Measurements from ENCODE around the gene KCTD5. TPM values are rescaled to one million over a fixed set of nuclear protein-coding genes. Genes with fewer than 3 reads are reported as not detected.

The KCTD5 gene
- polyA plus RNA-seq, 4 donors, result 19.0 to 41.2 (median 29.9) TPM

DNA sequence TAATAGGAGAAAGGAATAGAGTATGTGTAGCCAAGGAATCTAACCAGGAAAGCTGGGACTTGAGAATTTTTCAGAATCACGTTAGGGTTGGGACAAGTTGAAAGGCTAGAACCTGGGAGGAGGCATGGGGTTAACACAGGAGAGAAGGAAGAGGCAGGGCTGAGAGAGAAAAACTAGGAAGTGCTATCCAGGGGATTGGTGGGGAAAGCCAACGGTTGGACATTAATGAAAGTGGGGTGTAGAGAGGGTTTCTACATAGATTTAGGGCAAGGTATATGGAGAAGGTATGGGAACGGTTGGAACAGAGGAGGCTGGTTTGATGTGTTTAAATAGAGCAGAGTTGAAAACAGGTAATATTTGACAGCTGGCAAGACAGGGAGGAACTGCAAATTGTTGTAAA is 72.8 kb downstream of the KCTD5 start:
- Histone ChIP-seq H3K4me1 (ENCODE audit: control insufficient read depth in 3 of 3, insufficient read depth in 2 of 3, low read depth in 1 of 3, low read length in 2 of 3) (peaks cover 5 to 21% (median 18%) of the 10 kb centered on the region in 3 donors), H3K27me3 (ENCODE audit: control insufficient read depth in 3 of 3, insufficient read depth in 3 of 3, low read length in 3 of 3) (no peaks in the 10 kb centered on the region), H3K9me3 (ENCODE audit: control insufficient read depth in 2 of 2, insufficient read depth in 1 of 2, low read depth in 1 of 2, low read length in 1 of 2) (peaks cover 0 to 10% of the 10 kb centered on the region in 2 donors), H3K36me3 (ENCODE audit: control insufficient read depth in 3 of 3, insufficient read depth in 2 of 3, low read depth in 1 of 3, low read length in 3 of 3) (peaks cover 18 to 36% (median 27%) of the 10 kb centered on the region in 3 donors), H3K27ac (ENCODE audit: low read depth in 1 of 3, low read length in 2 of 3) (no peak overlapping the region), H3K4me3 (ENCODE audit: low read depth in 1 of 3, low read length in 3 of 3) (no peak overlapping the region)
- no peak for FAIRE-seq
- 22 to 25% (median 24%) methylated on average over 3 of the region's 3 CpGs for whole genome bisulfite sequencing, 3 donors
- DNase-seq, result no peak

DNA sequence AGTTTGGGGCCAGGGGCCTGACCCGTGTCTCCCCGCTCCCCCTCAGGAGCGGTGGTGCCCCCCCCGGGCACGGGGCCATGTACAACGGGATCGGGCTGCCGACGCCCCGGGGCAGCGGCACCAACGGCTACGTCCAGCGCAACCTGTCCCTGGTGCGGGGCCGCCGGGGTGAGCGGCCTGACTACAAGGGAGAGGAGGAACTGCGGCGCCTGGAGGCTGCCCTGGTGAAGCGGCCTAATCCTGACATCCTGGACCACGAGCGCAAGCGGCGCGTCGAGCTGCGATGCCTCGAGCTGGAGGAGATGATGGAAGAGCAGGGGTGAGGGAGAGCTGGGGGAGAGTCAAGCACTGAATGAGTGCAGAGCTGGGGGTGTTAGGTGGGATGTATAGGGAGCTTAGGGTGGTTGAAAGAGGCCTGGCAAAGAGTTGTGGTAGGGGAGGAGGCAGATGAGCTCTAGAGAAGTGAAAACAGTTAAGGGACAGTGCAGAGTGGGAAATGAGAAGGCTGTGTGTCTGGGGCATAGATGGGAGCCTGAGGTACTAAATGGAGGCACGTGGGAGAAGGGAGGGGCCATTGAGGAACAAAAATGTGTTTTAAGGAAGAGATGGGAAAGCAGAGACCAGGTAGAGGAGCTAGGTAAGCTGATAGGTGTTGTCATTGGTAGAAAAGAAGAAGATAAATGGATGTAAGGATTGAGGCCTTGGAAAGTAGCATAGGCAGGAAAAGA is 74.1 kb downstream of the KCTD5 start:
- Histone ChIP-seq H3K4me3 (ENCODE audit: low read depth in 1 of 3, low read length in 3 of 3) (no peak overlapping the region), H3K27ac (ENCODE audit: low read depth in 1 of 3, low read length in 2 of 3) (no peak overlapping the region), H3K27me3 (ENCODE audit: control insufficient read depth in 3 of 3, insufficient read depth in 3 of 3, low read length in 3 of 3) (no peaks in the 10 kb centered on the region), H3K36me3 (ENCODE audit: control insufficient read depth in 3 of 3, insufficient read depth in 2 of 3, low read depth in 1 of 3, low read length in 3 of 3) (peaks cover 24 to 41% (median 30%) of the 10 kb centered on the region in 3 donors), H3K4me1 (ENCODE audit: control insufficient read depth in 3 of 3, insufficient read depth in 2 of 3, low read depth in 1 of 3, low read length in 2 of 3) (peaks cover 5 to 20% (median 18%) of the 10 kb centered on the region in 3 donors), H3K9me3 (ENCODE audit: control insufficient read depth in 2 of 2, insufficient read depth in 1 of 2, low read depth in 1 of 2, low read length in 1 of 2) (peaks cover 0 to 8% of the 10 kb centered on the region in 2 donors)
- DNase-seq (no peak), FAIRE-seq (no peak)
- 86 to 91% (median 86%) methylated on average over 25 to 30 of the region's 30 CpGs for WGBS, 3 donors

- Histone ChIP-seq H3K27ac (ENCODE audit: low read depth in 1 of 3, low read length in 2 of 3) (no peak overlapping the region), H3K4me1 (ENCODE audit: control insufficient read depth in 3 of 3, insufficient read depth in 2 of 3, low read depth in 1 of 3, low read length in 2 of 3) (peaks cover 5 to 18% (median 15%) of the 10 kb centered on the region in 3 donors), H3K4me3 (ENCODE audit: low read depth in 1 of 3, low read length in 3 of 3) (no peak overlapping the region), H3K36me3 (ENCODE audit: control insufficient read depth in 3 of 3, insufficient read depth in 2 of 3, low read depth in 1 of 3, low read length in 3 of 3) (peaks cover 31 to 50% (median 37%) of the 10 kb centered on the region in 3 donors), H3K27me3 (ENCODE audit: control insufficient read depth in 3 of 3, insufficient read depth in 3 of 3, low read length in 3 of 3) (no peaks in the 10 kb centered on the region), H3K9me3 (ENCODE audit: control insufficient read depth in 2 of 2, insufficient read depth in 1 of 2, low read depth in 1 of 2, low read length in 1 of 2) (peaks cover 0 to 10% of the 10 kb centered on the region in 2 donors)
- no peak for FAIRE-seq
- 80 to 90% (median 86%) methylated on average over 11 of the region's 11 CpGs for WGBS, 3 donors
- no peak for DNase-seq
Measured at GRCh38 chr16:2757344-2757743, 75.0 kb downstream of the KCTD5 start.

Other genes starting within 250 kb of the KCTD5 start
- gene TEDC2, start 222.4 kb upstream of the KCTD5 start, polyA plus RNA-seq, result 1 to 10 TPM in 3 of 4 donors, under 1 TPM in 1; 0.67 to 7.7 (median 3.0) TPM
- gene NTN3, start 211.2 kb upstream of the KCTD5 start, polyA plus RNA-seq, result under 1 TPM in 2 of 4 donors, not detected in 2; 0.04 to 0.74 TPM
- gene TBC1D24, start 207.4 kb upstream of the KCTD5 start, polyA plus RNA-seq, result 10 to 100 TPM in 1 of 4 donors, 1 to 10 TPM in 2, under 1 TPM in 1; 0.81 to 12.6 (median 3.2) TPM
- gene ATP6V0C, start 168.6 kb upstream of the KCTD5 start, polyA plus RNA-seq, result 100 to 1,000 TPM in 2 of 4 donors, 10 to 100 TPM in 2; 74.5 to 298 (median 143) TPM
- 100 to 1,000 TPM in 1 of 4 donors, 10 to 100 TPM in 3; 26.7 to 120 (median 36.0) TPM for gene AMDHD2, start 162.2 kb upstream of the KCTD5 start, polyA plus RNA-seq
- gene CEMP1, start 151.1 kb upstream of the KCTD5 start, polyA plus RNA-seq, result 10 to 100 TPM in 1 of 4 donors, 1 to 10 TPM in 1, under 1 TPM in 2; 0.66 to 23.1 (median 1.1) TPM
- gene PDPK1, start 144.5 kb upstream of the KCTD5 start, polyA plus RNA-seq, result 10 to 100 TPM; 22.2 to 48.9 (median 32.2) TPM
- 1 to 10 TPM in 1 of 4 donors, under 1 TPM in 1, not detected in 2; 0.65 to 1.3 TPM for gene PRSS27, start 37.7 kb downstream of the KCTD5 start, polyA plus RNA-seq
- gene SRRM2, start 70.1 kb downstream of the KCTD5 start, polyA plus RNA-seq, result 100 to 1,000 TPM; 329 to 655 (median 496) TPM
- gene ELOB, start 94.8 kb downstream of the KCTD5 start, polyA plus RNA-seq, result 100 to 1,000 TPM; 166 to 718 (median 396) TPM
- gene PRSS33, start 105.0 kb downstream of the KCTD5 start, polyA plus RNA-seq, result under 1 TPM in 1 of 4 donors, not detected in 3; 0.03 TPM
- gene PRSS41, start 115.9 kb downstream of the KCTD5 start, polyA plus RNA-seq, result not detected
- under 1 TPM in 2 of 4 donors, not detected in 2; 0.15 to 0.19 TPM for gene PRSS21, start 134.7 kb downstream of the KCTD5 start, polyA plus RNA-seq
- 10 to 100 TPM in 3 of 4 donors, 1 to 10 TPM in 1; 5.2 to 19.9 (median 15.0) TPM for gene ZG16B, start 147.8 kb downstream of the KCTD5 start, polyA plus RNA-seq
- gene PRSS22, start 175.6 kb downstream of the KCTD5 start, polyA plus RNA-seq, result 1 to 10 TPM in 2 of 4 donors, under 1 TPM in 2; 0.45 to 3.9 (median 1.1) TPM
- gene FLYWCH2, start 200.7 kb downstream of the KCTD5 start, polyA plus RNA-seq, result 10 to 100 TPM in 3 of 4 donors, 1 to 10 TPM in 1; 9.1 to 30.2 (median 23.3) TPM
- 10 to 100 TPM; 13.0 to 18.8 (median 14.9) TPM for gene FLYWCH1, start 229.4 kb downstream of the KCTD5 start, polyA plus RNA-seq

Measured in small intestine (tissue), 7 donors.